ENCODE data around the gene ZMYND19.
"Not testable (repeated sequence)": the region's sequence is repeated elsewhere in the genome, so short reads cannot be mapped to it uniquely, and the experiment has no call there.

Gene ZMYND19

GRCh38 chr9:137556069-137556838 lies 34.1 kb downstream of the ZMYND19 start:
- DNase-seq (ENCODE audit: low read depth in 2 of 2) = no peak

GRCh38 chr9:137555179-137555578 lies 35.1 kb downstream of the ZMYND19 start:
- no peak for DNase-seq (ENCODE audit: low read depth in 2 of 2)

- DNase-seq (ENCODE audit: low read depth in 2 of 2) = no peak
Observed at GRCh38 chr9:137554349-137554748, 36.0 kb downstream of the ZMYND19 start.

- not testable (repeated sequence) for DNase-seq (ENCODE audit: low read depth in 2 of 2)
Observed at GRCh38 chr9:137553654-137554053, 36.7 kb downstream of the ZMYND19 start.

- no peak for DNase-seq (ENCODE audit: low read depth in 2 of 2)
Observed at GRCh38 chr9:137552022-137552768, 38.1 kb downstream of the ZMYND19 start.

GRCh38 chr9:137551264-137552021 lies 38.9 kb downstream of the ZMYND19 start, which contains the start of gene MRPL41:
MRPL41 (plus strand) TSS chr9:137551879; CDS start chr9:137552082, 203 bp downstream.
- DNase-seq (ENCODE audit: low read depth in 2 of 2) = peak; percentile 84 to 85

- not testable (repeated sequence) for DNase-seq (ENCODE audit: low read depth in 2 of 2)
Observed at GRCh38 chr9:137550958-137551263, 39.4 kb downstream of the ZMYND19 start.

GRCh38 chr9:137550231-137550621 lies 40.1 kb downstream of the ZMYND19 start, which contains the start of gene PNPLA7:
PNPLA7 (minus strand) TSS chr9:137550402; CDS start chr9:137550197, 205 bp downstream.
- DNase-seq (ENCODE audit: low read depth in 2 of 2) = peak in 1 of 2 donors; percentile 13

- no peak for DNase-seq (ENCODE audit: low read depth in 2 of 2)
Observed at GRCh38 chr9:137547687-137548543, 42.4 kb downstream of the ZMYND19 start.

- DNase-seq (ENCODE audit: low read depth in 2 of 2) = no peak
Observed at GRCh38 chr9:137545123-137545522, 45.2 kb downstream of the ZMYND19 start.

- no peak for DNase-seq (ENCODE audit: low read depth in 2 of 2)
Observed at GRCh38 chr9:137544176-137544760, 46.0 kb downstream of the ZMYND19 start.

- DNase-seq (ENCODE audit: low read depth in 2 of 2) = no peak
Observed at GRCh38 chr9:137543237-137543963, 46.9 kb downstream of the ZMYND19 start.

- no peak for DNase-seq (ENCODE audit: low read depth in 2 of 2)
Observed at GRCh38 chr9:137542486-137542885, 47.8 kb downstream of the ZMYND19 start.

- DNase-seq (ENCODE audit: low read depth in 2 of 2) = no peak
Observed at GRCh38 chr9:137540536-137540935, 49.8 kb downstream of the ZMYND19 start.

- no peak for DNase-seq (ENCODE audit: low read depth in 2 of 2)
Observed at GRCh38 chr9:137538058-137538457, 52.3 kb downstream of the ZMYND19 start.

GRCh38 chr9:137536594-137537131 lies 53.6 kb downstream of the ZMYND19 start:
- DNase-seq (ENCODE audit: low read depth in 2 of 2) = not testable (repeated sequence)

- no peak for DNase-seq (ENCODE audit: low read depth in 2 of 2)
Observed at GRCh38 chr9:137535120-137535428, 55.2 kb downstream of the ZMYND19 start.

- no peak for DNase-seq (ENCODE audit: low read depth in 2 of 2)
Observed at GRCh38 chr9:137534256-137535119, 55.8 kb downstream of the ZMYND19 start.

GRCh38 chr9:137532891-137533468 lies 57.3 kb downstream of the ZMYND19 start:
- not testable (repeated sequence) for DNase-seq (ENCODE audit: low read depth in 2 of 2)

Data from stimulated activated CD8-positive, alpha-beta memory T cell treated with anti-CD3 and anti-CD28 coated beads, Interleukin-2, amount 100 ng/mL, for 48 hours (primary cell).